Activated CD4-positive, alpha-beta memory T cell treated with anti-CD3 and anti-CD28 coated beads, Interleukin-2, amount 10 ng/mL, durations not matched to agents 7 days and 5 days (primary cell): ENCODE measurements around the gene RBPJ. TPM values are rescaled to one million over a fixed set of nuclear protein-coding genes. Genes with fewer than 3 reads are reported as not detected.
A peak's percentile ranks its signal among the peaks of the same experiment; 100 is the strongest.
"Not testable (repeated sequence)": the region's sequence is repeated elsewhere in the genome, so short reads cannot be mapped to it uniquely, and the experiment has no call there.

Experiments
- CTCF ChIA-PET: fragments of 350-600 bp; sonication (Branson Sonifier 250); formaldehyde crosslinking; loops from one replicate; lab custom pipeline; 2021; ENCODE audit warnings: antibody characterized with exemption, inconsistent platforms; lab: Charles Lee
- POLR2A ChIA-PET: fragments of 350-600 bp; sonication (Branson Sonifier 250); formaldehyde crosslinking; loops from one replicate; lab custom pipeline; 2021; ENCODE audit warnings: antibody characterized with exemption; lab: Charles Lee
- DNase-seq: peaks from one replicate; pipeline ENCODE4 v3.0.0-alpha.2; 2020
- H3K27ac Mint-ChIP-seq: one replicate; pipeline ENCODE4 v1.8.0; 2021; ENCODE audit warnings: mild to moderate bottlenecking, mixed read lengths
- H3K27me3 Mint-ChIP-seq: one replicate; pipeline ENCODE4 v1.8.0; 2021; ENCODE audit warnings: mixed read lengths
- H3K36me3 Mint-ChIP-seq: one replicate; pipeline ENCODE4 v1.8.0; 2021; ENCODE audit warnings: low read depth, mixed read lengths
- H3K4me1 Mint-ChIP-seq: one replicate; pipeline ENCODE4 v1.8.0; 2021; ENCODE audit warnings: mixed read lengths
- H3K4me3 Mint-ChIP-seq: one replicate; pipeline ENCODE4 v1.8.0; 2021; ENCODE audit warnings: mild to moderate bottlenecking, mixed read lengths
- H3K9me3 Mint-ChIP-seq: one replicate; pipeline ENCODE4 v1.8.0; 2021; ENCODE audit warnings: mixed read lengths
- total RNA-seq, 2 experiments: library from RNA; stranded (reverse); gene quantifications; one replicate each; pipeline ENCODE4 v1.2.3, GENCODE V29; 2021

The RBPJ gene
- total RNA-seq, 2 experiments from 2014 or later: 137 to 144 TPM

DNA sequence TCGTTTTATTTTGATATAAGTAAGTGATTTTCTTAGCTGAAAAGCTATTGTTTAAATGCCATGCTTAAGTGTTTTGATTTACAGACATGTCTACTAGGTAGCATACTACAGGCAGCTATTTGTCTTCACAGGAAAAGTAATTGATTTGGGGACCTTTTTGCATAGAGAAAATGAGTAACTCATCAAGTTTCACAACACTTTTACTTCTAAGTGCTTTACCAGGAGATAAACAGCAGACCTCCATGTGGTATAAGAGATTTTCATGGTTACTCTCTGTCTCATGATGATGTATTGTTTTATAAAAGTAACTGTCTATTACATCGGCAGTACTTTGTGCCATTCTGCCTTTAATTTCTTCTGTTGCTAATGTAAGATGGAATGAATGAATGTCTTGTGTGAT, 28.7 kb downstream of the RBPJ start:
- Mint-ChIP-seq H3K4me1 (peaks cover 59% of the 10 kb centered on the region), H3K9me3 (no peaks in the 10 kb centered on the region), H3K4me3 (no peak overlapping the region), H3K36me3 (peaks cover 13% of the 10 kb centered on the region), H3K27me3 (no peaks in the 10 kb centered on the region), H3K27ac (no peak overlapping the region)
- DNase-seq: no peak
- ChIA-PET CTCF (interaction anchor here (0.8 to 2.9 kb wide), 3 partner anchors 9 to 361 kb away, joined by 5 to 18 read pairs (median 7); no protein-coding TSS in a partner anchor), POLR2A (interaction anchor here (0.9 to 1.3 kb wide), 2 partner anchors 12 to 30 kb away, joined by 3 read pairs; no protein-coding TSS in a partner anchor)

- CTCF ChIA-PET: interaction anchor here (1.1 to 1.9 kb wide), 3 partner anchors 23 to 363 kb away, joined by 3 to 5 read pairs (median 5); no protein-coding TSS in a partner anchor
- Mint-ChIP-seq H3K27ac (no peak overlapping the region), H3K36me3 (peaks cover 10% of the 10 kb centered on the region), H3K27me3 (no peaks in the 10 kb centered on the region), H3K4me3 (no peak overlapping the region), H3K4me1 (peaks cover 43% of the 10 kb centered on the region), H3K9me3 (no peaks in the 10 kb centered on the region)
- POLR2A ChIA-PET: interaction anchor here (1.7 kb wide), 1 partner anchor 10 kb away, joined by 8 read pairs; no protein-coding TSS in a partner anchor
- no peak for DNase-seq
Observed at GRCh38 chr4:26351685-26352084, 30.9 kb downstream of the RBPJ start.

GRCh38 chr4:26354491-26354890, 33.7 kb downstream of the RBPJ start:
- no peaks in the 10 kb centered on the region for H3K36me3 Mint-ChIP-seq
- H3K27me3 Mint-ChIP-seq: no peaks in the 10 kb centered on the region
- no peak for DNase-seq
- CTCF ChIA-PET: interaction anchor here (0.7 to 1.1 kb wide), 5 partner anchors 10 to 498 kb away, joined by 3 to 5 read pairs (median 4); no protein-coding TSS in a partner anchor
- no peaks in the 10 kb centered on the region for H3K9me3 Mint-ChIP-seq
- H3K4me3 Mint-ChIP-seq: no peak overlapping the region
- H3K4me1 Mint-ChIP-seq: peaks cover 34% of the 10 kb centered on the region
- no peak overlapping the region for H3K27ac Mint-ChIP-seq
- POLR2A ChIA-PET: no interaction called here

- no peaks in the 10 kb centered on the region for H3K9me3 Mint-ChIP-seq
- H3K4me3 Mint-ChIP-seq: no peak overlapping the region
- H3K27me3 Mint-ChIP-seq: no peaks in the 10 kb centered on the region
- ChIA-PET POLR2A (interaction anchor here (1.4 kb wide), 1 partner anchor 15 kb away, joined by 4 read pairs; no protein-coding TSS in a partner anchor), CTCF (interaction anchor here (1.6 kb wide), 1 partner anchor 26 kb away, joined by 6 read pairs; no protein-coding TSS in a partner anchor)
- H3K4me1 Mint-ChIP-seq: peaks cover 29% of the 10 kb centered on the region
- DNase-seq: no peak
- peaks cover 3% of the 10 kb centered on the region for H3K36me3 Mint-ChIP-seq
- no peak overlapping the region for H3K27ac Mint-ChIP-seq
Observed at GRCh38 chr4:26355392-26356052, 34.7 kb downstream of the RBPJ start.

DNA sequence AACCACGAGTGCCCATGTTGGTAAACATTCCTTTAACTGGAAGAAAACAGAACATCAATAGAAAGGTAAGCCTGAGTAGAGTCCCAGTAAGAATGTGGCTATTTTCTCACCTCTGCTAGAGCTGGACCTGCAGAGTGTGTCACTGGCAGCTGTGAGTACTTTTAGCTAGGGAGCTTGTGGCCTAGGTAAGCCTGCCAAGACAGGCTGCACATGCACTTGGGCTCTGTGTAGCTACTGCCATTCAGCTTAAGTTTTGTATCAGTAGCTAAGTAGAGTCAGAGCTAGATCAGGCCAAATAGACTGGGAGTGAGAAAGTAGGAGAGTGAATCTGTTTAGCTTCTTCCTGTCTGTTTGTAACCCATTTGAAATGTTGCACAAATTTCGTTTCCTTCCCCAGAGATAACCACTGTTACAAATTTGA, 35.3 kb downstream of the RBPJ start:
- Mint-ChIP-seq H3K9me3 (no peaks in the 10 kb centered on the region), H3K27me3 (no peaks in the 10 kb centered on the region), H3K4me3 (no peak overlapping the region), H3K36me3 (peaks cover 3% of the 10 kb centered on the region), H3K4me1 (peaks cover 32% of the 10 kb centered on the region), H3K27ac (no peak overlapping the region)
- ChIA-PET POLR2A (interaction anchor here (0.7 to 1.4 kb wide), 2 partner anchors 15 to 33 kb away, joined by 3 to 4 read pairs; no protein-coding TSS in a partner anchor), CTCF (interaction anchor here (1.6 kb wide), 1 partner anchor 26 kb away, joined by 6 read pairs; no protein-coding TSS in a partner anchor)
- DNase-seq: peak; percentile 28

DNA sequence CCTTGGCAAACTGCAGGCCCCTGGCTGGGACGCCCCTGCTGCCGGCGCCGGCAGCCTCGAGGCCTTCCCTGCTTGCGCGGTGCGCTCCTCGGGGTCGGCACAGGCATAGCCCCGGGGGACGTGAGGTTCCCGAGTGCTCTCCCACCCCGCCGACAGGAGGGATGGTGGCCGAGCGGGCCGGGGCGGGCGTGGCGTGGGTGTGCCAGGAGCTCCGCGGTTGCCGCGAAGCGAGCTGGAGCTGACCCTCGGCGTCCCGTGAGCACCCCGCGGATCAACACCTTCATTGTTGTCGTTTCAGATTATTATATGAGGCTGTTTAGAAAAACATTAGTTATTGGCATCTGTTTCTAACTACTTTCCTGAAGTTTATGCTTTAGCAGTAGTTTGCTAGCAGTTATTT, 38.7 kb downstream of the RBPJ start:
- H3K27me3 Mint-ChIP-seq, H3K9me3 Mint-ChIP-seq, H3K4me3 Mint-ChIP-seq, POLR2A ChIA-PET, DNase-seq, H3K27ac Mint-ChIP-seq: not testable (repeated sequence)
- CTCF ChIA-PET: interaction anchor here (0.6 kb wide), 1 partner anchor 42 kb away, joined by 4 read pairs; no protein-coding TSS in a partner anchor
- peaks cover 15% of the 10 kb centered on the region for H3K36me3 Mint-ChIP-seq
- H3K4me1 Mint-ChIP-seq: peaks cover 41% of the 10 kb centered on the region

GRCh38 chr4:26360273-26360672, 39.5 kb downstream of the RBPJ start:
- no peaks in the 10 kb centered on the region for H3K9me3 Mint-ChIP-seq
- POLR2A ChIA-PET: interaction anchor here (1.5 to 2.6 kb wide), 3 partner anchors 8 to 24 kb away, joined by 3 to 17 read pairs (median 8); no protein-coding TSS in a partner anchor
- H3K27me3 Mint-ChIP-seq: no peaks in the 10 kb centered on the region
- CTCF ChIA-PET: interaction anchor here (0.6 to 2.2 kb wide), 2 partner anchors 29 to 42 kb away, joined by 4 to 11 read pairs; no protein-coding TSS in a partner anchor
- H3K4me1 Mint-ChIP-seq: peaks cover 44% of the 10 kb centered on the region
- no peak overlapping the region for H3K27ac Mint-ChIP-seq
- H3K4me3 Mint-ChIP-seq: no peak overlapping the region
- DNase-seq: no peak
- H3K36me3 Mint-ChIP-seq: peaks cover 15% of the 10 kb centered on the region

GRCh38 chr4:26360864-26361263, 40.0 kb downstream of the RBPJ start:
- Mint-ChIP-seq H3K36me3 (peaks cover 17% of the 10 kb centered on the region), H3K9me3 (no peaks in the 10 kb centered on the region), H3K27me3 (no peaks in the 10 kb centered on the region), H3K4me1 (peaks cover 49% of the 10 kb centered on the region), H3K4me3 (peak overlapping the region; percentile 18), H3K27ac (peak overlapping the region; percentile 69)
- ChIA-PET CTCF (interaction anchor here (0.6 to 2.2 kb wide), 5 partner anchors 12 to 302 kb away, joined by 3 to 11 read pairs (median 3); no protein-coding TSS in a partner anchor), POLR2A (interaction anchor here (0.7 to 2.6 kb wide), 6 partner anchors 9 to 422 kb away, joined by 3 to 17 read pairs (median 3); no protein-coding TSS in a partner anchor)
- DNase-seq: no peak

- CTCF ChIA-PET: interaction anchor here (0.6 to 2.2 kb wide), 7 partner anchors 11 to 302 kb away, joined by 3 to 11 read pairs (median 3); no protein-coding TSS in a partner anchor
- H3K4me1 Mint-ChIP-seq: peaks cover 53% of the 10 kb centered on the region
- no peaks in the 10 kb centered on the region for H3K27me3 Mint-ChIP-seq
- peak overlapping the region; percentile 69 for H3K27ac Mint-ChIP-seq
- H3K4me3 Mint-ChIP-seq: peak overlapping the region; percentile 18
- POLR2A ChIA-PET: interaction anchor here (0.7 to 2.6 kb wide), 7 partner anchors 9 to 422 kb away, joined by 3 to 17 read pairs (median 3); no protein-coding TSS in a partner anchor
- peaks cover 20% of the 10 kb centered on the region for H3K36me3 Mint-ChIP-seq
- H3K9me3 Mint-ChIP-seq: no peaks in the 10 kb centered on the region
- DNase-seq: no peak
Observed at GRCh38 chr4:26361297-26361696, 40.5 kb downstream of the RBPJ start.

GRCh38 chr4:26362745-26363439, 42.1 kb downstream of the RBPJ start:
- Mint-ChIP-seq H3K4me1 (peaks cover 64% of the 10 kb centered on the region), H3K27me3 (no peaks in the 10 kb centered on the region), H3K27ac (peak overlapping the region; percentile 35), H3K4me3 (no peak overlapping the region), H3K9me3 (no peaks in the 10 kb centered on the region), H3K36me3 (peaks cover 26% of the 10 kb centered on the region)
- peak; percentile 28 for DNase-seq
- CTCF ChIA-PET: no interaction called here
- POLR2A ChIA-PET: interaction anchor here (2.6 kb wide), 1 partner anchor 11 kb away, joined by 8 read pairs; no protein-coding TSS in a partner anchor

DNA sequence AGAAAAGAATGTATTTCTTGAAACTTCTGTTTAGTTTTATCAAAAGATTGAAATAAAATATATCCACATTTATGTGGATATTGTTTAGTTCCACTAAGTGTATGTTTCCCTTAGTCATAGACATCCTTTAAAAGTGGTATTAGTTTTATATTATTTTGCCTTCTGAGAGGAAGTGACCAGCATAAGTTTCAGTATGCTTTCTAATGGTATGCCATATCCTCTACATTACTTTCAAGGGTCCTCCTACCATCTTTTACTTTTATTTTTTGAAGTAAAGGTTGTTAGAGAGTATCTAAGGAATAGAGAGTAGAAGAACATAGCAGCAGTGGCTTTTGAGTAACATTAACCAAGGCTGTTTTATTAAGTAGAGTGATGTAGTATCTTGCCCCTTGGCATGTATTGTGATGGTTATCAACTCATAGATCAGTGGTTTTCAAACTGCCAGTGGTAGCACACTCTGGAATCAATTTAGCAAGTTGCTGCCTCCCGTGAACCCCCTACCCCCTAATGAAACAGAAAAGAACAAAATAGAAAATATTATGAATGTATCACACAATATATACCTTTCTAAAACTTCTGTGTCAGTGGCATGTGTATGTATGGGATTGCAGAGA, 44.8 kb downstream of the RBPJ start:
- H3K27ac Mint-ChIP-seq: peak overlapping the region; percentile 33
- no peak overlapping the region for H3K4me3 Mint-ChIP-seq
- ChIA-PET POLR2A (no interaction called here), CTCF (interaction anchor here (0.6 kb wide), 1 partner anchor 31 kb away, joined by 3 read pairs; no protein-coding TSS in a partner anchor)
- H3K36me3 Mint-ChIP-seq: peaks cover 46% of the 10 kb centered on the region
- peaks cover 78% of the 10 kb centered on the region for H3K4me1 Mint-ChIP-seq
- no peaks in the 10 kb centered on the region for H3K27me3 Mint-ChIP-seq
- no peak for DNase-seq
- no peaks in the 10 kb centered on the region for H3K9me3 Mint-ChIP-seq

- Mint-ChIP-seq H3K27ac (no peak overlapping the region), H3K36me3 (peaks cover 41% of the 10 kb centered on the region), H3K4me3 (no peak overlapping the region), H3K27me3 (no peaks in the 10 kb centered on the region), H3K4me1 (peaks cover 72% of the 10 kb centered on the region), H3K9me3 (no peaks in the 10 kb centered on the region)
- no peak for DNase-seq
- CTCF ChIA-PET: no interaction called here
- POLR2A ChIA-PET: no interaction called here
Observed at GRCh38 chr4:26367811-26368210, 47.0 kb downstream of the RBPJ start.
